T-helper 9 cell (primary cell): ENCODE results near the gene SLC30A7.
"Not testable (repeated sequence)": the region's sequence is repeated elsewhere in the genome, so short reads cannot be mapped to it uniquely, and the experiment has no call there.

ENCODE experiments used
- DNase-seq: peaks from one replicate; pipeline ENCODE4 v3.0.0-alpha.2; 2020
- total RNA-seq, 2 donors: gene quantifications; one replicate each; lab custom pipeline; 2026; lab: John Stamatoyannopoulos, UW

Gene SLC30A7
- total RNA-seq = 64.9 to 122 reads per million in 2 donors

- peak; percentile 98 for DNase-seq
Observed at GRCh38 chr1:100895540-100896480, at the start of gene SLC30A7. TSS of gene SLC30A7 (plus strand) at chr1:100896090. CDS start at chr1:100896263, 173 bp downstream.

GRCh38 chr1:100847361-100848082 is 48.4 kb upstream of the SLC30A7 start:
- DNase-seq = no peak

- DNase-seq = no peak
Observed at GRCh38 chr1:100851726-100852125, 44.2 kb upstream of the SLC30A7 start.

- DNase-seq = no peak
Observed at GRCh38 chr1:100852976-100853375, 42.9 kb upstream of the SLC30A7 start.

- not testable (repeated sequence) for DNase-seq
Observed at GRCh38 chr1:100855116-100855515, 40.8 kb upstream of the SLC30A7 start.

- no peak for DNase-seq
Observed at GRCh38 chr1:100860397-100860991, 35.4 kb upstream of the SLC30A7 start.

- no peak for DNase-seq
Observed at GRCh38 chr1:100861379-100861778, 34.5 kb upstream of the SLC30A7 start.

GRCh38 chr1:100862591-100862990 is 33.3 kb upstream of the SLC30A7 start:
- DNase-seq = no peak

- DNase-seq = no peak
Observed at GRCh38 chr1:100866041-100866900, 29.6 kb upstream of the SLC30A7 start.

GRCh38 chr1:100866901-100867206 is 29.0 kb upstream of the SLC30A7 start:
- DNase-seq = no peak

- DNase-seq = no peak
Observed at GRCh38 chr1:100868364-100868995, 27.4 kb upstream of the SLC30A7 start.

- DNase-seq = no peak
Observed at GRCh38 chr1:100869996-100870395, 25.9 kb upstream of the SLC30A7 start.

- DNase-seq = no peak
Observed at GRCh38 chr1:100874433-100874832, 21.5 kb upstream of the SLC30A7 start.

- DNase-seq = no peak
Observed at GRCh38 chr1:100875228-100875627, 20.7 kb upstream of the SLC30A7 start.

GRCh38 chr1:100876291-100876690 is 19.6 kb upstream of the SLC30A7 start:
- DNase-seq = no peak

- DNase-seq = no peak
Observed at GRCh38 chr1:100879422-100879821, 16.5 kb upstream of the SLC30A7 start.

- no peak for DNase-seq
Observed at GRCh38 chr1:100881687-100882086, 14.2 kb upstream of the SLC30A7 start.

- no peak for DNase-seq
Observed at GRCh38 chr1:100882698-100883097, 13.2 kb upstream of the SLC30A7 start.

GRCh38 chr1:100883963-100884362 is 11.9 kb upstream of the SLC30A7 start:
- DNase-seq = no peak

GRCh38 chr1:100889007-100889406 is 6.9 kb upstream of the SLC30A7 start:
- DNase-seq = not testable (repeated sequence)

GRCh38 chr1:100889869-100890482 is 5.9 kb upstream of the SLC30A7 start:
- not testable (repeated sequence) for DNase-seq
